HepG2 (cell line): ENCODE results near the gene PSMB4. TPM values are rescaled to one million over a fixed set of nuclear protein-coding genes. Genes with fewer than 3 reads are reported as not detected.

Source experiments
- ATAC-seq: fragments of 200-7000 bp; cut with Tn5 transposase; 3 replicates; pipeline ENCODE4 v1.9.1; 2020; ENCODE audit warnings: mild to moderate bottlenecking, moderate library complexity
- BruUV-seq: library from RNA; stranded (reverse); fragments of 400-500 nt; replicated peaks from 2 replicates; lab custom pipeline; 2021; lab: Mats Ljungman, UMichigan
- CTCF ChIA-PET: fragments of 300-600 bp; formaldehyde crosslinking; extraction: SDS; loops from one replicate; lab custom pipeline; 2021; ENCODE audit warnings: low total read pairs, inconsistent platforms, low intra/inter-chr PET ratio; lab: Yijun Ruan, JAX
- POLR2A ChIA-PET: fragments of 350-600 bp; sonication (Branson Sonifier 250); formaldehyde crosslinking; loops from one replicate; lab custom pipeline; 2020; ENCODE audit warnings: antibody characterized with exemption, inconsistent platforms; lab: Yijun Ruan, JAX
- DNase-seq: peaks from one replicate; pipeline ENCODE4 v3.0.0-alpha.2; 2015; ENCODE audit warnings: low spot score
- FAIRE-seq: peaks from 3 replicates; lab custom pipeline; 2011; peaks lifted over from hg19 to GRCh38; lab: Jason Lieb, UNC
- H2AFZ ChIP-seq: one replicate; pipeline ENCODE4 v1.6.1; 2011; ENCODE audit warnings: low read length, inconsistent platforms
- H3K27ac ChIP-seq: fragments of 300-600 bp; 3 replicates; pipeline ENCODE4 v1.8.0; 2011; ENCODE audit warnings: mixed run types, mild to moderate bottlenecking, mixed read lengths, low read length, inconsistent platforms; ENCODE audit not compliant: insufficient read depth; ENCODE audit errors: extremely low read length
- H3K27me3 ChIP-seq, 2 experiments: fragments of 200-600 bp in 1 of 2; 2 replicates in 1 of 2; 3 replicates in 1 of 2; pipeline versions ENCODE4 v1.6.0 to v1.8.0; 2011; ENCODE audit warnings: low read length in 2 of 2, mild to moderate bottlenecking in 2 of 2, moderate library complexity in 2 of 2, inconsistent platforms in 1 of 2; ENCODE audit not compliant: insufficient read depth in 2 of 2, control insufficient read depth in 1 of 2
- H3K36me3 ChIP-seq, 2 experiments: fragments of 200-600 bp in 1 of 2; replicated peaks in 1 of 2; 2 replicates in 1 of 2; 3 replicates in 1 of 2; pipeline versions ENCODE4 v1.5.1 to v1.8.0; 2011; ENCODE audit warnings: low read length in 2 of 2, inconsistent platforms in 1 of 2; ENCODE audit not compliant: insufficient read depth in 2 of 2, control insufficient read depth in 1 of 2
- H3K4me1 ChIP-seq: 2 replicates; pipeline ENCODE4 v1.5.1; 2012; ENCODE audit warnings: low read length, inconsistent platforms; ENCODE audit not compliant: insufficient read depth
- H3K4me2 ChIP-seq: 2 replicates; pipeline ENCODE4 v1.6.0; 2011; ENCODE audit warnings: low read depth, low read length, inconsistent platforms
- H3K4me3 ChIP-seq, 3 experiments: fragments of 200-600 bp in 1 of 3; sonication (generic), shearing (Covaris generic) in 1 of 3; replicated peaks in 1 of 3; 2 replicates each; pipeline ENCODE4 v1.5.1; 2011 to 2016; ENCODE audit warnings: low read length in 3 of 3, inconsistent platforms in 2 of 3, low read depth in 2 of 3, mild to moderate bottlenecking in 2 of 3, control low read depth in 1 of 3, mixed read lengths in 1 of 3; ENCODE audit not compliant: insufficient read depth in 1 of 3
- H3K79me2 ChIP-seq: one replicate; pipeline ENCODE4 v1.6.1; 2011; ENCODE audit warnings: low read length, inconsistent platforms; ENCODE audit not compliant: insufficient read depth
- H3K9ac ChIP-seq: 2 replicates; pipeline ENCODE4 v1.6.0; 2011; ENCODE audit warnings: mild to moderate bottlenecking, low read depth, low read length, inconsistent platforms; ENCODE audit not compliant: insufficient read depth
- H3K9me3 ChIP-seq: 2 replicates; pipeline ENCODE4 v1.5.1; 2012; ENCODE audit warnings: mild to moderate bottlenecking, low read length
- H4K20me1 ChIP-seq: 2 replicates; pipeline ENCODE4 v1.6.0; 2011; ENCODE audit warnings: inconsistent platforms, mild to moderate bottlenecking, low read length, moderate library complexity; ENCODE audit not compliant: insufficient read depth
- ELF3 ChIP-seq: IDR thresholded peaks from 2 replicates; pipeline ENCODE4 v1.6.1; 2016; ENCODE audit warnings: missing genetic modification reagents, missing compliant biosample characterization
- MED13 ChIP-seq: sonication (generic); formaldehyde crosslinking; IDR thresholded peaks from 2 replicates; pipeline ENCODE4 v1.5.0; 2020; ENCODE audit warnings: missing genetic modification reagents
- NFKBIZ ChIP-seq: IDR thresholded peaks from 2 replicates; pipeline ENCODE4 v1.6.1; 2018; ENCODE audit warnings: missing genetic modification reagents, missing compliant biosample characterization
- ONECUT2 ChIP-seq: sonication (generic); formaldehyde crosslinking; IDR thresholded peaks from 2 replicates; pipeline ENCODE4 v1.4.0; 2020; ENCODE audit warnings: missing genetic modification reagents
- SMARCE1 ChIP-seq: fragments of 450-650 bp; IDR thresholded peaks from 2 replicates; pipeline ENCODE4 v1.6.1; 2017; ENCODE audit warnings: borderline replicate concordance
- ZC3H4 ChIP-seq: sonication (generic); formaldehyde crosslinking; IDR thresholded peaks from 2 replicates; pipeline ENCODE4 v1.4.0; 2020; ENCODE audit warnings: missing genetic modification reagents, borderline replicate concordance
- ZFP1 ChIP-seq: IDR thresholded peaks from 2 replicates; pipeline ENCODE4 v1.6.1; 2016
- ZNF496 ChIP-seq: sonication (generic); formaldehyde crosslinking; IDR thresholded peaks from 2 replicates; pipeline ENCODE4 v1.8.1; 2023; ENCODE audit warnings: mild to moderate bottlenecking, moderate library complexity, missing genetic modification reagents; ENCODE audit not compliant: insufficient replicate concordance
- ZSCAN12 ChIP-seq: sonication (generic); formaldehyde crosslinking; IDR thresholded peaks from 2 replicates; pipeline ENCODE4 v1.9.0; 2021; ENCODE audit warnings: mild to moderate bottlenecking, missing genetic modification reagents
- WGBS: methylation state at CpG from one replicate; pipeline ENCODE4 v1.1.6; 2017; ENCODE audit warnings: low lambda C conversion rate; 5-methylcytosine and 5-hydroxymethylcytosine counted together
- in situ Hi-C: cut with HindIII; loops from 2 replicates; pipeline ENCODE4 v1.10.0; 2017; ENCODE audit warnings: low pct_unique_long_range_greater_than_20kb; ENCODE audit not compliant: extremely low pct_ligation_motif_present
- intact Hi-C: fragments of 100-400 bp; cut with micrococcal nuclease; formaldehyde crosslinking; loops from one replicate; pipeline ENCODE4 v1.10.0; 2022; ENCODE audit not compliant: unreplicated experiment
- polyA plus RNA-seq, 8 experiments: library from polyadenylated mRNA; depleted of rRNA in 3 of 8; stranded (reverse) in 7 of 8; unstranded in 1 of 8; fragments of >200 nt; fragmentation: Illumina TruSeq in 4 of 8; extraction: Trizol in 4 of 8; gene quantifications; 2 replicates each; pipeline versions ENCODE4 v1.2.1 to v1.2.3, GENCODE V29; 2011 to 2016; ENCODE audit warnings: low read depth in 4 of 8, missing spikeins in 1 of 8, mixed read lengths in 1 of 8; ENCODE audit not compliant: insufficient read depth in 1 of 8
- total RNA-seq, 5 experiments: library from RNA; depleted of rRNA; stranded (reverse); fragments of >200 nt; fragmentation: Illumina TruSeq; extraction: Trizol; gene quantifications; 2 replicates each; pipeline ENCODE4 v1.2.3, GENCODE V29; 2016; ENCODE audit warnings: low read depth in 1 of 5
- TF ChIP-seq, protein P1 (sequence below): sonication (generic); formaldehyde crosslinking; IDR thresholded peaks from 2 replicates; pipeline ENCODE4 v1.4.0; 2020; ENCODE audit warnings: missing genetic modification reagents
- TF ChIP-seq, protein P2 (sequence below): sonication (generic); formaldehyde crosslinking; IDR thresholded peaks from 2 replicates; pipeline ENCODE4 v1.4.0; 2020; ENCODE audit warnings: missing genetic modification reagents
- TF ChIP-seq, protein P3 (sequence below): sonication (generic); formaldehyde crosslinking; IDR thresholded peaks from 2 replicates; pipeline ENCODE4 v1.4.0; 2020; ENCODE audit warnings: missing genetic modification reagents, mild to moderate bottlenecking, borderline replicate concordance
- TF ChIP-seq, protein P4 (sequence below): sonication (generic); formaldehyde crosslinking; IDR thresholded peaks from 2 replicates; pipeline ENCODE4 v1.4.0; 2020; ENCODE audit warnings: missing genetic modification reagents

PSMB4 gene
- total and polyA plus RNA-seq, 2 of the 13 experiments (the other 11 are each of a cell fraction or from before 2014, with no cell fraction given) = 336 to 383 TPM

DNA sequence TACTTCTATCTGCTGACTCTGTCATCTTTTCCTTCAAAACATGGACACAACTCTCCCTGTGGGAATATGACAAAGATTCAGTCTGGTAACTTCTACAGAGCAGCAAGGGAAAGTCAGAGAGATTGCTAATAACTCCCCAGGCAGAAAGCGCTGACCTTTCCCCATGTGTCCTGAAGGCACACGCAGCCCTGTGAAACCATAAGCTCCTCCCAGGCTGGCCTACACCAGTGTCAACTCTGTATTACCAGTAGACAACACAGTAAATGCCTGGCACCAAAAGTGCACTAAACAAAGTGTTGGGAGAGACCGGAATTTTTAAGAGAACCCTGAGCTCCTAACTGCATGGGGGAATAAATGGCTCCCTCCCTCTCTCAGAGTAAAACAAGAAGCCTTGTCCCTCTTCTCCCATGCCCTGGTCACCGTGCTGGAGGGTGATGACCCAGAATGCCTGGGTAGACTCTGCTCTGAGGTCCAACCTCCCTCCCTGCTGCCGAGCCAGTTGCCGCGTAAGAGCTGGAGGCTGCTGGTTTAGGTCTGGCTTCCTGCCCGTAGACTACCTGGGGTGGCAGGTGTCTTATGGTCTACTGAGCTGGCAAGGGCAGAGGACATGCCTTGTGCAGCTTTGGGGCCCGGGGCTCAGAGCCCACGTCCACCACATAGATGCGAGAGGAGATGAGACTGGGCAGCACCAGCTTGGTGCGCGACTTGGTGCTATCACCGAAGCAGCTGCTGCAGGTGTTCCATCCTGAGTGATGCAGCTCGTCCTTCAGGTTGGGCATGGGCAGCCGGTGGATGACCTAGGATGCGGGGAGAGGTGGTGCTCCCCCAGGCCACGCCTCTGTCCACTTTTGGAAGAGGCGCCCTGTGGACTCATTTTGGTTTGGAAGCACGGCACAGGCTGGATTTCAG is 30.7 kb upstream of the PSMB4 start:
- Histone ChIP-seq H3K36me3 (peaks cover 8 to 18% of the 10 kb centered on the region in 2 experiments; a peak in 4 of 5 replicates), H3K4me3 (no peak overlapping the region), H3K27me3 (no peaks in the 10 kb centered on the region), H3K27ac (no peak overlapping the region), H3K4me1 (peaks cover 32% of the 10 kb centered on the region), H3K79me2 (peaks cover 5% of the 10 kb centered on the region), H4K20me1 (no peaks in the 10 kb centered on the region), H3K4me2 (no peak overlapping the region), H3K9me3 (no peaks in the 10 kb centered on the region), H2AFZ (no peak overlapping the region), H3K9ac (no peak overlapping the region)
- DNase-seq = no peak
- in situ Hi-C loops (no loop called here), intact Hi-C loops (no loop called here)
- no peak for ATAC-seq
- CTCF ChIA-PET = no interaction called here
- POLR2A ChIA-PET = interaction anchor here (1.2 kb wide), 1 partner anchor 14 kb away, joined by 3 read pairs; no protein-coding TSS in a partner anchor
- no TSS peak for BruUV-seq
- WGBS = 96% methylated on average over 4 of the region's 20 CpGs
- FAIRE-seq = no peak
- TF ChIP-seq ZNF496 (CRISPR knock-in tag) (no peak), ELF3 (CRISPR knock-in tag) (no peak), ONECUT2 (no peak), ZSCAN12 (CRISPR knock-in tag) (no peak), MED13 (CRISPR knock-in tag) (no peak), ZFP1 (CRISPR knock-in tag) (no peak), ZC3H4 (CRISPR knock-in tag) (no peak), NFKBIZ (CRISPR knock-in tag) (no peak), SMARCE1 (no peak)
- TF ChIP-seq, protein P1, sequence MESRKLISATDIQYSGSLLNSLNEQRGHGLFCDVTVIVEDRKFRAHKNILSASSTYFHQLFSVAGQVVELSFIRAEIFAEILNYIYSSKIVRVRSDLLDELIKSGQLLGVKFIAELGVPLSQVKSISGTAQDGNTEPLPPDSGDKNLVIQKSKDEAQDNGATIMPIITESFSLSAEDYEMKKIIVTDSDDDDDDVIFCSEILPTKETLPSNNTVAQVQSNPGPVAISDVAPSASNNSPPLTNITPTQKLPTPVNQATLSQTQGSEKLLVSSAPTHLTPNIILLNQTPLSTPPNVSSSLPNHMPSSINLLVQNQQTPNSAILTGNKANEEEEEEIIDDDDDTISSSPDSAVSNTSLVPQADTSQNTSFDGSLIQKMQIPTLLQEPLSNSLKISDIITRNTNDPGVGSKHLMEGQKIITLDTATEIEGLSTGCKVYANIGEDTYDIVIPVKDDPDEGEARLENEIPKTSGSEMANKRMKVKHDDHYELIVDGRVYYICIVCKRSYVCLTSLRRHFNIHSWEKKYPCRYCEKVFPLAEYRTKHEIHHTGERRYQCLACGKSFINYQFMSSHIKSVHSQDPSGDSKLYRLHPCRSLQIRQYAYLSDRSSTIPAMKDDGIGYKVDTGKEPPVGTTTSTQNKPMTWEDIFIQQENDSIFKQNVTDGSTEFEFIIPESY = no peak
- TF ChIP-seq, protein P2, sequence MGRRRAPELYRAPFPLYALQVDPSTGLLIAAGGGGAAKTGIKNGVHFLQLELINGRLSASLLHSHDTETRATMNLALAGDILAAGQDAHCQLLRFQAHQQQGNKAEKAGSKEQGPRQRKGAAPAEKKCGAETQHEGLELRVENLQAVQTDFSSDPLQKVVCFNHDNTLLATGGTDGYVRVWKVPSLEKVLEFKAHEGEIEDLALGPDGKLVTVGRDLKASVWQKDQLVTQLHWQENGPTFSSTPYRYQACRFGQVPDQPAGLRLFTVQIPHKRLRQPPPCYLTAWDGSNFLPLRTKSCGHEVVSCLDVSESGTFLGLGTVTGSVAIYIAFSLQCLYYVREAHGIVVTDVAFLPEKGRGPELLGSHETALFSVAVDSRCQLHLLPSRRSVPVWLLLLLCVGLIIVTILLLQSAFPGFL (CRISPR knock-in tag) = no peak
- TF ChIP-seq, protein P3, sequence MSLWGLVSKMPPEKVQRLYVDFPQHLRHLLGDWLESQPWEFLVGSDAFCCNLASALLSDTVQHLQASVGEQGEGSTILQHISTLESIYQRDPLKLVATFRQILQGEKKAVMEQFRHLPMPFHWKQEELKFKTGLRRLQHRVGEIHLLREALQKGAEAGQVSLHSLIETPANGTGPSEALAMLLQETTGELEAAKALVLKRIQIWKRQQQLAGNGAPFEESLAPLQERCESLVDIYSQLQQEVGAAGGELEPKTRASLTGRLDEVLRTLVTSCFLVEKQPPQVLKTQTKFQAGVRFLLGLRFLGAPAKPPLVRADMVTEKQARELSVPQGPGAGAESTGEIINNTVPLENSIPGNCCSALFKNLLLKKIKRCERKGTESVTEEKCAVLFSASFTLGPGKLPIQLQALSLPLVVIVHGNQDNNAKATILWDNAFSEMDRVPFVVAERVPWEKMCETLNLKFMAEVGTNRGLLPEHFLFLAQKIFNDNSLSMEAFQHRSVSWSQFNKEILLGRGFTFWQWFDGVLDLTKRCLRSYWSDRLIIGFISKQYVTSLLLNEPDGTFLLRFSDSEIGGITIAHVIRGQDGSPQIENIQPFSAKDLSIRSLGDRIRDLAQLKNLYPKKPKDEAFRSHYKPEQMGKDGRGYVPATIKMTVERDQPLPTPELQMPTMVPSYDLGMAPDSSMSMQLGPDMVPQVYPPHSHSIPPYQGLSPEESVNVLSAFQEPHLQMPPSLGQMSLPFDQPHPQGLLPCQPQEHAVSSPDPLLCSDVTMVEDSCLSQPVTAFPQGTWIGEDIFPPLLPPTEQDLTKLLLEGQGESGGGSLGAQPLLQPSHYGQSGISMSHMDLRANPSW (CRISPR knock-in tag) = no peak
- TF ChIP-seq, protein P4, sequence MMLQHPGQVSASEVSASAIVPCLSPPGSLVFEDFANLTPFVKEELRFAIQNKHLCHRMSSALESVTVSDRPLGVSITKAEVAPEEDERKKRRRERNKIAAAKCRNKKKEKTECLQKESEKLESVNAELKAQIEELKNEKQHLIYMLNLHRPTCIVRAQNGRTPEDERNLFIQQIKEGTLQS (CRISPR knock-in tag) = no peak
